ENCODE data around the gene SSBP3. TPM values are rescaled to one million over a fixed set of nuclear protein-coding genes. Genes with fewer than 3 reads are reported as not detected.

The SSBP3 gene
- total RNA-seq, 4 donors from 2014 or later, result 32.0 to 70.2 (median 60.3) TPM

DNA sequence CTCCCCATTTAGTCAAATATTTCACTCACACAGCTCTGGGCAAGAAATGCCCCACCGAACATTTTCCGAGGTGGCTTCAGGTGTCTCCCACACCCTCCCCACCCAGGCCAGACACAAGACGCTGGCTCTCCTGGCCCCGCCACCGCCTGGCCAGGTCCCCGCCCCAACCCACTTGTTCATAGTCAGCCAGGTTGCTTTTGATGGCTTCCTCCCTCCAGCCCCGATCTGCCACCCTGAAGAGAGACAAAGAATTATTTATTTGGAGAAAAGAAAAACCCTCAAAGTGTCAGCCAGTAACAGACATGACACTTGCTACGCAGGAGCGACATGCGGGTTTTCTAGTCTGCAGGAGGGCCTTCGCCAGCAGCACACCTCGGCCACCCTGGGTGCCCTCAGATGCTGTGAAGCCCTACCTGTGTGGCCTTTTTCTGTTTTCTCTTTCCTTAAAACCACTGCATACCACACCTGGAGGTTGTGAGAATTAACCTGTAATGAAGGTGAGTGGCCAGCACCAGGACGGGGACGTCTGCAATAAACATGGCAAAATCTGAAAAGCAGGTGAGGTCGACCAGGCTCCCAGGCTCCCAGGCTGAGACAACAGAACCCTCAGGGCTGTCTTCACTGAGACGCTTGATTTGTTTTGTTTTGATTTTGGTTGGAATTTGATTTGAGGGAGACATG, 27.2 kb downstream of the SSBP3 start:
- peaks cover 0 to 76% (median 35%) of the 10 kb centered on the region in 4 donors for H3K4me1 ChIP-seq
- H3K36me3 ChIP-seq, result peaks cover 0 to 7% (median 0%) of the 10 kb centered on the region in 3 donors
- no peak overlapping the region for H3K4me3 ChIP-seq
- 60 to 66% methylated on average over 16 of the region's 16 CpGs for WGBS, 2 donors
- no peaks in the 10 kb centered on the region for H3K9me3 ChIP-seq
- TF ChIP-seq, protein P1, sequence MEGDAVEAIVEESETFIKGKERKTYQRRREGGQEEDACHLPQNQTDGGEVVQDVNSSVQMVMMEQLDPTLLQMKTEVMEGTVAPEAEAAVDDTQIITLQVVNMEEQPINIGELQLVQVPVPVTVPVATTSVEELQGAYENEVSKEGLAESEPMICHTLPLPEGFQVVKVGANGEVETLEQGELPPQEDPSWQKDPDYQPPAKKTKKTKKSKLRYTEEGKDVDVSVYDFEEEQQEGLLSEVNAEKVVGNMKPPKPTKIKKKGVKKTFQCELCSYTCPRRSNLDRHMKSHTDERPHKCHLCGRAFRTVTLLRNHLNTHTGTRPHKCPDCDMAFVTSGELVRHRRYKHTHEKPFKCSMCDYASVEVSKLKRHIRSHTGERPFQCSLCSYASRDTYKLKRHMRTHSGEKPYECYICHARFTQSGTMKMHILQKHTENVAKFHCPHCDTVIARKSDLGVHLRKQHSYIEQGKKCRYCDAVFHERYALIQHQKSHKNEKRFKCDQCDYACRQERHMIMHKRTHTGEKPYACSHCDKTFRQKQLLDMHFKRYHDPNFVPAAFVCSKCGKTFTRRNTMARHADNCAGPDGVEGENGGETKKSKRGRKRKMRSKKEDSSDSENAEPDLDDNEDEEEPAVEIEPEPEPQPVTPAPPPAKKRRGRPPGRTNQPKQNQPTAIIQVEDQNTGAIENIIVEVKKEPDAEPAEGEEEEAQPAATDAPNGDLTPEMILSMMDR (IDR thresholded peaks at IDR 0.05), result no peak
- TF ChIP-seq POLR2A (IDR thresholded peaks at IDR 0.05), result no peak
- no peak for TF ChIP-seq EP300 (IDR thresholded peaks at IDR 0.05)
- H3K27me3 ChIP-seq, result no peaks in the 10 kb centered on the region
- peak overlapping the region in 3 of 4 donors; percentile 3 to 83 (median 72) for H3K27ac ChIP-seq
- DNase-seq (ENCODE audit: low spot score in 2 of 2), result no peak

DNA sequence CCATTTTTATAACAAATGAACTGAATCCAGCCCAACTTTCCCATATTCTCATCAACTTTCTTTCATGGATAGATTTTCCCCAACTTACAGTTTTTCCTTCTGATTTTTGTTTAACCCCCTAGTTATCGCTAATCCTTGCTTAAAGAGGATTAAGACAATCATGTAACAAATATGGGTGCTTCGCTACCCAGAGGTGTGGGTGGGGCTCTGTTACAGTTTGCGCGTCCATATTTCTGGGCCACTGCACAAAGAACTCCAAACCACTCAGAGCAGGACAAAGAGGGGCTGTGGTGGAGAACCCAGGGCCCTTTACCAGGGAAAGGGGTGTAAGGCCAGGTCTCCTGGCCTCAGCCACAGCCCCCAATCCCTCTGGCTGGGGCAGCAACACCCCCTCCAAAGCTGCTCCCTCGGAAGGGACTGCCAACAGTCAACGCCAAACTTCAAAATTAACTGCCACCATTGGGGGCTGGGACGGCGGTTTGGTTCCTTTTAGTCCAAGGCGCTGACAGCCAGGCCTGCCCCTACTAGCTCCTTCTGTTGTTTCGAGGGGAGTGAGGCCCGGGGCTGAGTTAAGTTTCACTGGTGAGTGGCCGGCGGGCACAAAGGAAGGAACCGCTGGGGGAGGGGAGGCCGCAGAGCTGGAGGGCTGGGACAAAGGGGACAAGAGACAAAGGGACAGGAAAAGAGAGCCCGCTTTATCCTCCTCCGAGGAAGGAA, 27.9 kb downstream of the SSBP3 start:
- TF ChIP-seq, protein P1 (IDR thresholded peaks at IDR 0.05), result no peak
- TF ChIP-seq EP300 (IDR thresholded peaks at IDR 0.05) (no peak), POLR2A (IDR thresholded peaks at IDR 0.05) (no peak)
- 37 to 43% methylated on average over 17 of the region's 17 CpGs for WGBS, 2 donors
- no peak overlapping the region for H3K4me3 ChIP-seq
- H3K4me1 ChIP-seq, result peaks cover 0 to 77% (median 35%) of the 10 kb centered on the region in 4 donors
- H3K27ac ChIP-seq, result peak overlapping the region in 2 of 4 donors; percentile 72 to 83
- no peaks in the 10 kb centered on the region for H3K27me3 ChIP-seq
- H3K36me3 ChIP-seq, result peaks cover 0 to 7% (median 0%) of the 10 kb centered on the region in 3 donors
- no peaks in the 10 kb centered on the region for H3K9me3 ChIP-seq
- no peak for DNase-seq (ENCODE audit: low spot score in 2 of 2)

DNA sequence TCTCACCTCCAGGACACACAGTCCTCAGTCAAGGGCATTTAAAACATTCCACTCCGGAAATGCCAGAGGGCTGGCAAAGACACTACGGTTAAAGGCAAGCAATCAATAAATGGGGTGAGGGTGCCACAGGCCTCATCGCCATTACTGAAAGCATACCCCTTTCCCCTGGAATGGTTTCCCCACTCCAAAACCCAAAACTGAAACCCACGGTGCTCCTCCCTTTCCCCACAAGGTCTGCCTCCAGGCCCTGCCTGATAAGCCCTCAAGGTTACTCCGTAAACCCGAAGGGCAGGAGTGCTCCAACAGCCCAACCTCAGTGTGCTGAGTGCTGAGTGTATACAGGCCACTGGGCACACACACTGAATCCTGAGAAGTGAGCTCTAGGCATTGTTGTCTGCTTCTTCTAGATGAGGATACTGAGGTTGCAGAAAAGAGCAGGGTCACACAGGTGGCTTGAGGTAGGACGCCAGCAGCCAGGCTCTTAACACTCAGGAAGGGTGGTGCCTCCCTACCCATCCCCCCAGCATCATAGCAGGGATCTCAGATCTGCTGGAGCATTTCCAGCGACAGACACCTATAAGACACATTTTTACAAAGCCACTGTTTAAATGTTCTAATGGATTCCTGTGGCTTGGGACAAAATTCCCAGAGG, 29.0 kb downstream of the SSBP3 start:
- H3K4me3 ChIP-seq, result no peak overlapping the region
- H3K36me3 ChIP-seq, result peaks cover 0 to 7% (median 0%) of the 10 kb centered on the region in 3 donors
- WGBS, 2 donors, result 71 to 78% methylated on average over 8 of the region's 8 CpGs
- H3K27ac ChIP-seq, result peak overlapping the region in 1 of 4 donors; percentile 1
- H3K4me1 ChIP-seq, result peaks cover 0 to 83% (median 35%) of the 10 kb centered on the region in 4 donors
- no peaks in the 10 kb centered on the region for H3K27me3 ChIP-seq
- no peaks in the 10 kb centered on the region for H3K9me3 ChIP-seq
- DNase-seq (ENCODE audit: low spot score in 2 of 2), result no peak
- TF ChIP-seq POLR2A (IDR thresholded peaks at IDR 0.05), result no peak
- TF ChIP-seq, protein P1 (IDR thresholded peaks at IDR 0.05), result no peak
- no peak for TF ChIP-seq EP300 (IDR thresholded peaks at IDR 0.05)

DNA sequence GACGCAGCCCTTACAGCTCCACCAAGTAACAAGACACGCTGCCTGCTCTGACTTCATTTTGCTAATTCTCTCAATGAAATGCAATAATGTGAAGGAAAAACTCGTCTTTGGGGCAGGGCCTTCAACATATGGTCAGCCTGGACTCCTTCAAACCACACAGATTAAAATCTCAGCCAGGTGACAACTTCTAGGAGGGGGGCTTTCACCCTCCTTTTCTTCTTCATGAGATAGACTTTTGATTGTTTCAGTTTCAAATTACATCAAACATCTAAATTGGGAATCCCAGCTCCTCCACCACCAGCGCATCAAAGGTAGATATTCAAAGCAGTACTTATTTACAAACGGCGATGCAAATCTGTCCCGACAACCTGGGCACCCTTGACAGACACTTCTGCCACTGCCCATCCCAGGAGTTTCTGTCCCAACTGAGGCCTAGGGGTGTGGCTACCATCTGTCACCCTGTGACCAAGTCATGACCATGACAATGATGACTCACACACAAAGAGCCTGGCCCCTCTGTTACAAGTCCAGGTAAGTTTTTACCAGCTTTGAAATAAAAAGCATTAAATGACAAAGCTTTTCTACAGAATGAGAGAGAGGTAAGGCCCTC, 29.7 kb downstream of the SSBP3 start:
- Histone ChIP-seq H3K4me3 (no peak overlapping the region), H3K9me3 (no peaks in the 10 kb centered on the region), H3K27me3 (no peaks in the 10 kb centered on the region), H3K4me1 (peaks cover 0 to 90% (median 35%) of the 10 kb centered on the region in 4 donors), H3K36me3 (peaks cover 0 to 7% (median 0%) of the 10 kb centered on the region in 3 donors), H3K27ac (no peak overlapping the region)
- no peak for DNase-seq (ENCODE audit: low spot score in 2 of 2)
- TF ChIP-seq, protein P1 (IDR thresholded peaks at IDR 0.05), result no peak
- TF ChIP-seq POLR2A (IDR thresholded peaks at IDR 0.05), result no peak
- no peak for TF ChIP-seq EP300 (IDR thresholded peaks at IDR 0.05)
- WGBS, 2 donors, result 88 to 90% methylated on average over 7 of the region's 7 CpGs

Measured in tibial nerve (tissue), 4 donors.